Gastroesophageal sphincter (tissue), 3 donors: ENCODE measurements around the gene MYO3B.

Experiments
- EP300 ChIP-seq: sonication (generic); formaldehyde crosslinking; IDR thresholded peaks from one replicate; pipeline ENCODE4 v1.6.1; 2017; ENCODE audit warnings: antibody characterized with exemption, mild to moderate bottlenecking
- TF ChIP-seq, protein P1 (sequence below), 4 experiments: fragments of 200-600 bp in 2 of 4; fragments of 450-650 bp in 2 of 4; sonication (generic) in 1 of 4; IDR thresholded peaks; one replicate each; pipeline ENCODE4 v1.5.1; 2017 to 2019; ENCODE audit warnings: antibody characterized with exemption in 4 of 4, mild to moderate bottlenecking in 2 of 4, moderate library complexity in 2 of 4

- TF ChIP-seq, protein P1, sequence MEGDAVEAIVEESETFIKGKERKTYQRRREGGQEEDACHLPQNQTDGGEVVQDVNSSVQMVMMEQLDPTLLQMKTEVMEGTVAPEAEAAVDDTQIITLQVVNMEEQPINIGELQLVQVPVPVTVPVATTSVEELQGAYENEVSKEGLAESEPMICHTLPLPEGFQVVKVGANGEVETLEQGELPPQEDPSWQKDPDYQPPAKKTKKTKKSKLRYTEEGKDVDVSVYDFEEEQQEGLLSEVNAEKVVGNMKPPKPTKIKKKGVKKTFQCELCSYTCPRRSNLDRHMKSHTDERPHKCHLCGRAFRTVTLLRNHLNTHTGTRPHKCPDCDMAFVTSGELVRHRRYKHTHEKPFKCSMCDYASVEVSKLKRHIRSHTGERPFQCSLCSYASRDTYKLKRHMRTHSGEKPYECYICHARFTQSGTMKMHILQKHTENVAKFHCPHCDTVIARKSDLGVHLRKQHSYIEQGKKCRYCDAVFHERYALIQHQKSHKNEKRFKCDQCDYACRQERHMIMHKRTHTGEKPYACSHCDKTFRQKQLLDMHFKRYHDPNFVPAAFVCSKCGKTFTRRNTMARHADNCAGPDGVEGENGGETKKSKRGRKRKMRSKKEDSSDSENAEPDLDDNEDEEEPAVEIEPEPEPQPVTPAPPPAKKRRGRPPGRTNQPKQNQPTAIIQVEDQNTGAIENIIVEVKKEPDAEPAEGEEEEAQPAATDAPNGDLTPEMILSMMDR (IDR thresholded peaks at IDR 0.05) = no peak
- TF ChIP-seq EP300 = no peak
Observed at GRCh38 chr2:170679607-170680079, 501.7 kb downstream of the MYO3B start.
